ENCODE results near the gene ACOXL. TPM values are rescaled to one million over a fixed set of nuclear protein-coding genes. Genes with fewer than 3 reads are reported as not detected.

ACOXL gene
- total and polyA plus RNA-seq, 9 of the 15 experiments (the other 6 are each of a cell fraction or from before 2014, with no cell fraction given): 0.31 to 0.56 TPM; not detected in 7

- no peak for TF ChIP-seq ZHX1 (conservative IDR thresholded peaks at IDR 0.05; ENCODE audit: low read length)
- no peak for TF ChIP-seq RBM22 (IDR thresholded peaks at IDR 0.05; ENCODE audit: low read depth, low read length, poor library complexity, severe bottlenecking)
- no peak for TF ChIP-seq ZNF232 (CRISPR knock-in tag; IDR thresholded peaks at IDR 0.05)
- TF ChIP-seq IFI16 (CRISPR knock-in tag; IDR thresholded peaks at IDR 0.05): no peak
- no peak for TF ChIP-seq KDM5B (IDR thresholded peaks at IDR 0.05; ENCODE audit: insufficient replicate concordance, low read depth, low read length)
- TF ChIP-seq U2AF1 (optimal IDR thresholded peaks at IDR 0.05; ENCODE audit: low read depth, low read length): no peak
- no peak for TF ChIP-seq SP1 (CRISPR knock-in tag; IDR thresholded peaks at IDR 0.05)
- no peak for TF ChIP-seq PHF21A (IDR thresholded peaks at IDR 0.05; ENCODE audit: borderline replicate concordance, low read depth)
- TF ChIP-seq, protein P1, sequence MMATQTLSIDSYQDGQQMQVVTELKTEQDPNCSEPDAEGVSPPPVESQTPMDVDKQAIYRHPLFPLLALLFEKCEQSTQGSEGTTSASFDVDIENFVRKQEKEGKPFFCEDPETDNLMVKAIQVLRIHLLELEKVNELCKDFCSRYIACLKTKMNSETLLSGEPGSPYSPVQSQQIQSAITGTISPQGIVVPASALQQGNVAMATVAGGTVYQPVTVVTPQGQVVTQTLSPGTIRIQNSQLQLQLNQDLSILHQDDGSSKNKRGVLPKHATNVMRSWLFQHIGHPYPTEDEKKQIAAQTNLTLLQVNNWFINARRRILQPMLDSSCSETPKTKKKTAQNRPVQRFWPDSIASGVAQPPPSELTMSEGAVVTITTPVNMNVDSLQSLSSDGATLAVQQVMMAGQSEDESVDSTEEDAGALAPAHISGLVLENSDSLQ (IDR thresholded peaks at IDR 0.05): no peak
- TF ChIP-seq KDM4B (IDR thresholded peaks at IDR 0.05; ENCODE audit: borderline replicate concordance in 2 of 2, low read depth in 1 of 2): no peak
- TF ChIP-seq, protein P2, sequence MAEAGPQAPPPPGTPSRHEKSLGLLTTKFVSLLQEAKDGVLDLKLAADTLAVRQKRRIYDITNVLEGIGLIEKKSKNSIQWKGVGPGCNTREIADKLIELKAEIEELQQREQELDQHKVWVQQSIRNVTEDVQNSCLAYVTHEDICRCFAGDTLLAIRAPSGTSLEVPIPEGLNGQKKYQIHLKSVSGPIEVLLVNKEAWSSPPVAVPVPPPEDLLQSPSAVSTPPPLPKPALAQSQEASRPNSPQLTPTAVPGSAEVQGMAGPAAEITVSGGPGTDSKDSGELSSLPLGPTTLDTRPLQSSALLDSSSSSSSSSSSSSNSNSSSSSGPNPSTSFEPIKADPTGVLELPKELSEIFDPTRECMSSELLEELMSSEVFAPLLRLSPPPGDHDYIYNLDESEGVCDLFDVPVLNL (CRISPR knock-in tag; IDR thresholded peaks at IDR 0.05; ENCODE audit: low read depth): no peak
- TF ChIP-seq, protein P3, sequence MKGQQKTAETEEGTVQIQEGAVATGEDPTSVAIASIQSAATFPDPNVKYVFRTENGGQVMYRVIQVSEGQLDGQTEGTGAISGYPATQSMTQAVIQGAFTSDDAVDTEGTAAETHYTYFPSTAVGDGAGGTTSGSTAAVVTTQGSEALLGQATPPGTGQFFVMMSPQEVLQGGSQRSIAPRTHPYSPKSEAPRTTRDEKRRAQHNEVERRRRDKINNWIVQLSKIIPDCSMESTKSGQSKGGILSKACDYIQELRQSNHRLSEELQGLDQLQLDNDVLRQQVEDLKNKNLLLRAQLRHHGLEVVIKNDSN (CRISPR knock-in tag; IDR thresholded peaks at IDR 0.05): no peak
- no peak for TF ChIP-seq ZNF586 (CRISPR knock-in tag; conservative IDR thresholded peaks at IDR 0.05)
- no peak for TF ChIP-seq ETV1 (tag; conservative IDR thresholded peaks at IDR 0.05; ENCODE audit: low read depth)
- 16% methylated on average over 1 of the region's 1 CpG for WGBS (ENCODE audit: insufficient coverage, low coverage, missing lambda C conversion rate)
- POLR2A ChIA-PET: no interaction called here
These were observed 187.4 kb downstream of the ACOXL start for GRCh38 chr2:110919738-110920137.

More at GRCh38 chr2:110919738-110920137, 187.4 kb downstream of the ACOXL start:
- Histone ChIP-seq H3K4me2 (ENCODE audit: insufficient read depth, low read length) (no peak overlapping the region), H3K4me1 (replicated peaks in 1 of 2; ENCODE audit: control insufficient read depth in 2 of 2, insufficient read depth in 2 of 2, low read length in 2 of 2) (no peaks in the 10 kb centered on the region), H3K4me3 (no peak overlapping the region), H3K79me2 (ENCODE audit: control insufficient read depth, insufficient read depth, low read length) (no peaks in the 10 kb centered on the region), H2AFZ (ENCODE audit: low read depth, low read length) (no peak overlapping the region), H3K9me1 (ENCODE audit: control insufficient read depth, insufficient read depth, low read length) (no peaks in the 10 kb centered on the region), H3K9ac (ENCODE audit: insufficient read depth in 1 of 2, low read depth in 2 of 2, low read length in 2 of 2) (no peak overlapping the region), H3K27ac (ENCODE audit: extremely low read depth, low read depth, low read length) (no peak overlapping the region), H3K36me3 (ENCODE audit: control insufficient read depth, insufficient read depth, low read length) (no peaks in the 10 kb centered on the region), H4K20me1 (replicated peaks; ENCODE audit: control insufficient read depth, insufficient read depth, low read length) (no peaks in the 10 kb centered on the region), H3K27me3 (ENCODE audit: control insufficient read depth in 2 of 2, insufficient read depth in 2 of 2, low read length in 2 of 2) (no peaks in the 10 kb centered on the region), H3K9me3 (replicated peaks; ENCODE audit: control insufficient read depth, insufficient read depth, low read depth, low read length) (no peaks in the 10 kb centered on the region)
- no peak for DNase-seq (ENCODE audit: extremely low read depth in 1 of 4, low spot score in 3 of 4)
- in situ Hi-C loops (cut with MboI) (no loop called here), intact Hi-C loops (cut with micrococcal nuclease) (no loop called here)
- no peak for ATAC-seq
- CTCF ChIA-PET (ENCODE audit: low intra/inter-chr PET ratio): no interaction called here
- no peak for FAIRE-seq
- BruUV-seq (replicated peaks): no TSS peak

Data from K562 (cell line).